Skin of body (tissue), 2 donors: ENCODE results near the gene MEGF11. TPM values are rescaled to one million over a fixed set of nuclear protein-coding genes. Genes with fewer than 3 reads are reported as not detected.
"Not testable (repeated sequence)": the region's sequence is repeated elsewhere in the genome, so short reads cannot be mapped to it uniquely, and the experiment has no call there.

Source experiments
- DNase-seq: peaks from one replicate; lab custom pipeline; 2025; lab: John Stamatoyannopoulos, UW
- total RNA-seq: library from RNA; depleted of rRNA; stranded (reverse); fragments of >200 nt; gene quantifications from one replicate; pipeline ENCODE4 v1.2.3, GENCODE V29; 2014

MEGF11 gene
- total RNA-seq, 1 donor from 2014 or later: 0.30 TPM

- no peak for DNase-seq
Observed at GRCh38 chr15:66008940-66009562, 244.5 kb downstream of the MEGF11 start.

GRCh38 chr15:66007663-66008262 is 245.8 kb downstream of the MEGF11 start:
- no peak for DNase-seq

GRCh38 chr15:66006986-66007385 is 246.6 kb downstream of the MEGF11 start:
- DNase-seq: no peak

DNA sequence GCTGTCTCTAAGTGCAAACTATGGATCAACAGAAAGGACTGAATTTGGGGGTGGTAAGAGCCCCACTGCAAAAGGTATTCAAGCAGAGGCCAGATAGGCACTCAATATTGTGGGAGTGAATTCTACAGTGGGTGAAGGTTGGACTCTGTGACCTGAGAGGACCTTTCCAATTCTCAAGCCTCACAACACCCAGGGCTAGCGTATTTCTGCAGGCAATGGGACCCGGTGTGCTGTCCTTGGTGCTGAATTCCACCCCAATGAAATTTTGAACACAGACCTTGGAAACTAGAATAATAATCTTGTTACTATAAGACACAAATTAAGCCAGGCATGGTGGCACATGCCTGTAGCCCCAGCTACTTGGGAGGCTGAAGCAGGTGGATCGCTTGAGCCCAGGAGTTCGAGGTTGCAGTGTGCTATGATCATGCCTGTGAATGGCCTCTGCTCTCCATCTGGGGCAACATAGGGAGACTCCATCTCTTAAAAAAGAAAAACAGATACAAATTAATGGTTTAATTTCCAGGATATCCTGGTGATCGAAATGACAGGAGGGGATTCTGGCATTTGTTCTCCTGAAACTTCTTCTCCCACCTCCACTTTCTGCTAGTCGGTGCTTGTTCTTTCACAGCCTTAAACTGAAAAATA is 248.8 kb downstream of the MEGF11 start:
- DNase-seq: no peak

DNA sequence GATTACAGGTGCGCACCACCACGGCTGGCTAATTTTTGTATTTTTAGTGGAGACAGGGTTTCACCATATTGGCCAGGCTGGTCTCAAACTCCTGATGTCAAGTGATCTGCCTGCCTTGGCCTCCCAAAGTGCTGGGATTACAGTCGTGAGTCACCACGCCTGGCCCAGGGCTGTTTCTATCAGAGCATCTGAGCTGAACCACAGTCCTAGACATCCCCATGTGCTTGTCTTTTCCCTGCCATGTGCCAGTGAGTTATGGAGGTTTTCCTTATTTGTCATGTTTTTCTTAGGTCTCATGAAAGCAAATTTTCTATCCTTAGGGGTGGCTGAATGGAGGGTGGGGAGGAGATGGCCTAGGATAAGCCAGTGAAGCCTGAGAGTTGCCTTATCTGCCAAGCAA is 250.4 kb downstream of the MEGF11 start:
- not testable (repeated sequence) for DNase-seq

DNA sequence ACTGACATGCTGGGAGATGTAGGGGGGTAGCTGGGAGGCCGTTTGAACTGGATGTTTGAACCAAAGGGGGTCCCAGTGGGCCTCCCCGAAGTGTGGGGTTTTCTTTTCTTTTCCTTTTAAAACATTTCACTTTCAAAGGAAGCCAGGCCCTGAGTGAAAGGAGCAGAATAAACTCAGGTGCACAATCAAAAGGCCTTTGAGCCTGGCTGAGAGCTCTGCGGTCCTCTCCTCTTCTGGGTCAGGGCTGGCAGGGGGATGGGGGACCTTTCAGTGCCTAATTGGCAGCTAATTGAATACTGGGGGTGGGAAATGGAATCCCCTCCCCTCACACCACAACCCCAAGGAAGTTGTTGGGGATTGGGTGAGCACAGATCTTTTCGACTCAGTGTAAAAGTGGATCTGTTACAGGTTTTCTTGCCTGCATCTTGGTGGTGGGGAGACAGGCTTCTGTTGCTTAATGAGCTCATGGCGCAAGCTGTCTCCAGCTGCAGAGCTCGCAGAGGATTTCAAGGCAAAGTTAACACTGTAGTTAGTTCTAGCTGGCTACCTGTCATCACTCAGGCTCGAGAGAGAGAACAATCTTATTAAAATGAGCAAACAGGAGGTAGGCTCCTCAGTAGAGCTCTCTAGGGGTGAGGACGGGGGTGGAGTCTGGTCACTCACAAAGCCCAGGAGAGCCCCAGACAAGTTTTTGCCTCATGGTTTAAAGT is 251.7 kb downstream of the MEGF11 start:
- no peak for DNase-seq

DNA sequence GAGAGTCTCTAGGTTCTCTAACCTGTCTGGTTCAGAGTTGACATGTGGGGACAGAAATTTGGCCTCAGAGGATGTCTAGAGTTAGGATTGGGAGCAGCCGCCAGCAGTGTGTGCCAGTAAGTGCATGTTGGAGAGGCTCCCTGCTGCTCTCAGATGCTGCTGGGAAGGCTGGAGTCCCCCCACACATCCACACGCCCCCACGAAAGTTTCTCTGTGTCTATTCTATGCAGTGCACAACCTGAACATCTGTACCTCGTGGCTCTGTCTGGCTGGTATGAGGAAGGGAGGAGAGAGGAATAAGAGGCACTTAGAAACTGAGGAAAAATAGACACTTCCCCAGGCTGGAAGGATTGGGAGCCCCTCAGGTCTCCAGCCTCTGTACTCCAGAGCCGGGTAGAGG is 252.5 kb downstream of the MEGF11 start:
- DNase-seq: no peak

GRCh38 chr15:65998486-65998885 is 255.1 kb downstream of the MEGF11 start:
- no peak for DNase-seq

DNA sequence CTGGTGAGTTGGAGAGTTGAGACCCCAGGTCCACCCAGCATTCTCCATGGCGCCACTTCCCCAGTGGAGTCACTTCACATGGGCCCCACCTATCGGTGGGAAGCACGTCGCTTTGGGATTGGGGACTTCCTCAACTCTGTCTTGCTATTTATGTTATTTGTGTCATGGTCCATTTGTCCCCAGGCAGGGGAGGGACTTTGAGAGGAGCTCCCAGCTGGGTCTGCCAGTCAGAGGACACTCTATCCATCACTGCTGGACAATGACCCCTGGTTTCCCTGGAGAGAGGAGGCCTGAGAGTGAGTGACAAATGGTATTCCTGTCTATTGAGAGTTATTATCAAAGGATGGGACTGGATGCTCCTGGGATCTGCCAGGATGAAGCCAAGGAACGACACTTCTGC is 256.6 kb downstream of the MEGF11 start:
- no peak for DNase-seq

GRCh38 chr15:65994832-65995231 is 258.7 kb downstream of the MEGF11 start:
- DNase-seq: no peak

GRCh38 chr15:65993762-65994161 is 259.8 kb downstream of the MEGF11 start:
- no peak for DNase-seq

- no peak for DNase-seq
Observed at GRCh38 chr15:65993236-65993635, 260.3 kb downstream of the MEGF11 start.

- DNase-seq: no peak
Observed at GRCh38 chr15:65991721-65992483, 261.6 kb downstream of the MEGF11 start.

- DNase-seq: no peak
Observed at GRCh38 chr15:65990298-65990981, 263.1 kb downstream of the MEGF11 start.

GRCh38 chr15:65987100-65987499 is 266.4 kb downstream of the MEGF11 start:
- no peak for DNase-seq

GRCh38 chr15:65986416-65986815 is 267.1 kb downstream of the MEGF11 start:
- no peak for DNase-seq

- no peak for DNase-seq
Observed at GRCh38 chr15:65985387-65985786, 268.2 kb downstream of the MEGF11 start.

DNA sequence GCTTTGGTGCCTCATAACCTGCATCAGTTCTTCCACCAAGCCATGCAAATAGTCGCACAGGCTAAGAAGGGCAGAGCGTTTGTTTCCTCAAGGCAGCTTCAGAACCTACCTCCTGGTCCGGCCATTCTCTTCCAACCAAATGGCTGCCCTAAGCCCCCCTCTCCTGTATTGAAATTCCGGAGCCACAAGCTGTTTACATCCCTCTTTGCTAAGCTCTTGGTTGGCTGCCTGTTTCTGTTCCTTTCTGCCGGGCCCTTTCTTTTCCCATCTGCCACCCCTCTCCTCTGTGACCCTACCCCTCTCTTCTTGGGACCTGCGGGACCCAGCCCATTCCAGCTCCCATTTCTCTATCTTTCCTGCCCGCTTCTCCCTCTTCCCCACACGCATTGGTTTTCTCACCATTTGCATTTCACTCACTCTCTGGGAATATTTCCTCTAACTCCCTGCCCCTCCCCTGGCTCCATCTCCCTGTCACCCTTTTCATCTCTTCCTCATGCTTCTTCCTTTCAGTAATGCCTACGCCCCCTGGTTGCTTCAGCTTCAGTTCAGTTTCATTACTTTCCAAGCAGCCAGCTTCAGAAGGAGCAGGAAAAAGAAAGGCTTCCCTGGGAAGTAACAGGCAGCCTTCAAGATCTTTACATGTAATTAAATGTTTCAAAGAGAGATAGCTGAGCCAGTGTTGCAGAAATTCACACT is 270.8 kb downstream of the MEGF11 start:
- no peak for DNase-seq

GRCh38 chr15:65981837-65982626 is 271.5 kb downstream of the MEGF11 start:
- DNase-seq: no peak
